Activated T-cell treated with anti-CD3 and anti-CD28 coated beads, Interleukin-2, amount 50 U/mL, for 48 hours (primary cell): ENCODE data around the gene EPHA7.

ENCODE experiments used
- DNase-seq, 2 experiments: peaks; one replicate each; pipeline ENCODE4 v3.0.0-alpha.2; 2020

EPHA7 gene

GRCh38 chr6:93392797-93393196, 26.6 kb downstream of the EPHA7 start:
- DNase-seq, result no peak

GRCh38 chr6:93391965-93392364, 27.4 kb downstream of the EPHA7 start:
- DNase-seq, result no peak

- no peak for DNase-seq
These were observed 30.2 kb downstream of the EPHA7 start for GRCh38 chr6:93389192-93389591.

GRCh38 chr6:93388070-93388469, 31.3 kb downstream of the EPHA7 start:
- DNase-seq, result no peak

- no peak for DNase-seq
These were observed 43.3 kb downstream of the EPHA7 start for GRCh38 chr6:93376026-93376540.

GRCh38 chr6:93373445-93373844, 45.9 kb downstream of the EPHA7 start:
- no peak for DNase-seq

- DNase-seq, result no peak
These were observed 47.6 kb downstream of the EPHA7 start for GRCh38 chr6:93371756-93372155.

GRCh38 chr6:93369586-93370134, 49.7 kb downstream of the EPHA7 start:
- no peak for DNase-seq

- DNase-seq, result no peak
These were observed 52.9 kb downstream of the EPHA7 start for GRCh38 chr6:93366506-93366905.

- DNase-seq, result no peak
These were observed 53.9 kb downstream of the EPHA7 start for GRCh38 chr6:93365445-93365844.

- DNase-seq, result no peak
These were observed 60.9 kb downstream of the EPHA7 start for GRCh38 chr6:93358435-93358834.

- no peak for DNase-seq
These were observed 66.8 kb downstream of the EPHA7 start for GRCh38 chr6:93352604-93353003.

- no peak for DNase-seq
These were observed 68.1 kb downstream of the EPHA7 start for GRCh38 chr6:93351222-93351621.

GRCh38 chr6:93350774-93351173, 68.6 kb downstream of the EPHA7 start:
- DNase-seq, result no peak

- DNase-seq, result no peak
These were observed 75.0 kb downstream of the EPHA7 start for GRCh38 chr6:93344333-93344835.

- no peak for DNase-seq
These were observed 75.9 kb downstream of the EPHA7 start for GRCh38 chr6:93343476-93343875.

GRCh38 chr6:93341900-93342613, 77.3 kb downstream of the EPHA7 start:
- DNase-seq, result no peak

- DNase-seq, result no peak
These were observed 81.5 kb downstream of the EPHA7 start for GRCh38 chr6:93337772-93338394.

GRCh38 chr6:93337014-93337413, 82.3 kb downstream of the EPHA7 start:
- no peak for DNase-seq

GRCh38 chr6:93329301-93330000, 89.9 kb downstream of the EPHA7 start:
- DNase-seq, result no peak

GRCh38 chr6:93327857-93328256, 91.5 kb downstream of the EPHA7 start:
- no peak for DNase-seq

GRCh38 chr6:93325761-93326160, 93.6 kb downstream of the EPHA7 start:
- DNase-seq, result no peak

GRCh38 chr6:93323630-93324029, 95.7 kb downstream of the EPHA7 start:
- no peak for DNase-seq
